Measurements from ENCODE around the gene PKNOX2.
A peak's percentile ranks its signal among the peaks of the same experiment; 100 is the strongest.
"Not testable (repeated sequence)": the region's sequence is repeated elsewhere in the genome, so short reads cannot be mapped to it uniquely, and the experiment has no call there.

The PKNOX2 gene

GRCh38 chr11:125211948-125212340 is 47.4 kb downstream of the PKNOX2 start:
- no peaks in the 10 kb centered on the region for H3K27me3 ChIP-seq (ENCODE audit: control insufficient read depth, insufficient read depth, low read length)

DNA sequence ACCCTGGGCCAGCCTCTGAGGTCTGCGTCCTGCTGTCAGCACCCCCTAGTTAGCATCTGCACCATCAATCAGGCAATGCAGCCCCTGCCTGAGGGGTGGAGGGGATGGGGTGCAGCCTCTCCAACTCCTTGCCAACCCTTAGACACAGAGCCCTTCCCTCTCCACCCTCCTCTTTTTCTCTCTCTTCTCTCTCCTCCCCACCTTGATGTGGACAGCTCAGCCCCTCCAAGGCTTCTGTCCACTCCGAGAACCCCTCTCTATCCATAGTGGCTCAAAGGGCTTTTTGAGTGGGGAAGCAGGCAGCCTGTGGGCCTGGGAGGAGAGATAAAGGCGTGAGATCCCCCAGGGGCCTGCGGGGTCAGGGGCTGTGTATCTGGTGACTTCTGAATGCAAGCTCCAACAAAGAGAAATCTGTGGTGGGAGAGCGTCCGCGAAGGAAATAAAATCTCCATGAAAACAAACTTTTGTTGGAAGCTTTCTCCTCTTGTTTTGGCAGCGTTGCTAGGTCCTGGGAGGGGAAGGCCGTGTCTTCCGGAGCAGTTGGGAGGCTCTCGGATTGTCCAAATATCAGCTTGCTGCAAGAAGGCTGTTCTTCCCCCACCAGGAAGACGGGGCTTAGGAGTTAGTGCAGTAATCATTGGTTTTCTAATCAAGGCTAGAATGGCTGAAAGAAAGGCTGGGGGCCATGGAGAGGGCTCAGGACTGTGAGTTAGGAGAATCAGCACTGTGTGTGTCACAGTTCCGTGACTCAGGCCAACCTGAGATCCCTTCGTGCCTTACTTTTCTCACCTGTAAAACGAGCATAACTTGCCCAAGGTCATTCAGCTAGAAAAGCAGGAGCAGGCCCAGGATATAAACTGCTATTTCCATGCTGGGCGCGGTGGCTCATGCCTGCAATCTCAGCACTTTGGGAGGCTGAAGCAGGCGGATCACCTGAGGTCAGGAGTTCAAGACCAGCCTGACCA is 50.3 kb downstream of the PKNOX2 start:
- peak overlapping the region; percentile 14 for H3K27ac ChIP-seq (ENCODE audit: low read length)
- no peaks in the 10 kb centered on the region for H3K36me3 ChIP-seq (ENCODE audit: control insufficient read depth, low read depth, low read length)
- H3K4me3 ChIP-seq (ENCODE audit: low read length), result no peak overlapping the region
- H3K9me3 ChIP-seq (ENCODE audit: control insufficient read depth, low read depth, low read length), result no peaks in the 10 kb centered on the region
- peaks cover 21% of the 10 kb centered on the region for H3K4me1 ChIP-seq (ENCODE audit: control insufficient read depth, low read depth, low read length)
- no peaks in the 10 kb centered on the region for H3K27me3 ChIP-seq (ENCODE audit: control insufficient read depth, insufficient read depth, low read length)
- H3K9ac ChIP-seq (ENCODE audit: low read length), result no peak overlapping the region

More at GRCh38 chr11:125211948-125212340, 47.4 kb downstream of the PKNOX2 start:
- Histone ChIP-seq H3K4me3 (ENCODE audit: low read length) (no peak overlapping the region), H3K4me1 (ENCODE audit: control insufficient read depth, low read depth, low read length) (peaks cover 19% of the 10 kb centered on the region), H3K9ac (ENCODE audit: low read length) (no peak overlapping the region), H3K36me3 (ENCODE audit: control insufficient read depth, low read depth, low read length) (no peaks in the 10 kb centered on the region), H3K27ac (ENCODE audit: low read length) (no peak overlapping the region), H3K9me3 (ENCODE audit: control insufficient read depth, low read depth, low read length) (no peaks in the 10 kb centered on the region)

GRCh38 chr11:125215976-125216375 is 51.4 kb downstream of the PKNOX2 start:
- no peak overlapping the region for H3K4me3 ChIP-seq (ENCODE audit: low read length)
- no peak overlapping the region for H3K27ac ChIP-seq (ENCODE audit: low read length)
- H3K9ac ChIP-seq (ENCODE audit: low read length), result no peak overlapping the region
- peaks cover 20% of the 10 kb centered on the region for H3K4me1 ChIP-seq (ENCODE audit: control insufficient read depth, low read depth, low read length)
- no peaks in the 10 kb centered on the region for H3K9me3 ChIP-seq (ENCODE audit: control insufficient read depth, low read depth, low read length)
- H3K27me3 ChIP-seq (ENCODE audit: control insufficient read depth, insufficient read depth, low read length), result no peaks in the 10 kb centered on the region
- H3K36me3 ChIP-seq (ENCODE audit: control insufficient read depth, low read depth, low read length), result no peaks in the 10 kb centered on the region

- Histone ChIP-seq H3K27me3 (ENCODE audit: control insufficient read depth, insufficient read depth, low read length) (no peaks in the 10 kb centered on the region), H3K27ac (ENCODE audit: low read length) (no peak overlapping the region), H3K9me3 (ENCODE audit: control insufficient read depth, low read depth, low read length) (no peaks in the 10 kb centered on the region), H3K36me3 (ENCODE audit: control insufficient read depth, low read depth, low read length) (no peaks in the 10 kb centered on the region), H3K9ac (ENCODE audit: low read length) (no peak overlapping the region), H3K4me1 (ENCODE audit: control insufficient read depth, low read depth, low read length) (peaks cover 20% of the 10 kb centered on the region), H3K4me3 (ENCODE audit: low read length) (no peak overlapping the region)
Observed at GRCh38 chr11:125218336-125218735, 53.8 kb downstream of the PKNOX2 start.

- Histone ChIP-seq H3K9me3 (ENCODE audit: control insufficient read depth, low read depth, low read length) (no peaks in the 10 kb centered on the region), H3K27ac (ENCODE audit: low read length) (no peak overlapping the region), H3K27me3 (ENCODE audit: control insufficient read depth, insufficient read depth, low read length) (no peaks in the 10 kb centered on the region), H3K4me3 (ENCODE audit: low read length) (no peak overlapping the region), H3K36me3 (ENCODE audit: control insufficient read depth, low read depth, low read length) (no peaks in the 10 kb centered on the region), H3K4me1 (ENCODE audit: control insufficient read depth, low read depth, low read length) (peaks cover 15% of the 10 kb centered on the region), H3K9ac (ENCODE audit: low read length) (no peak overlapping the region)
Observed at GRCh38 chr11:125221461-125221860, 56.9 kb downstream of the PKNOX2 start.

GRCh38 chr11:125222494-125222893 is 57.9 kb downstream of the PKNOX2 start:
- Histone ChIP-seq H3K9ac (ENCODE audit: low read length) (no peak overlapping the region), H3K27me3 (ENCODE audit: control insufficient read depth, insufficient read depth, low read length) (no peaks in the 10 kb centered on the region), H3K4me1 (ENCODE audit: control insufficient read depth, low read depth, low read length) (peaks cover 15% of the 10 kb centered on the region), H3K27ac (ENCODE audit: low read length) (no peak overlapping the region), H3K9me3 (ENCODE audit: control insufficient read depth, low read depth, low read length) (no peaks in the 10 kb centered on the region), H3K4me3 (ENCODE audit: low read length) (no peak overlapping the region), H3K36me3 (ENCODE audit: control insufficient read depth, low read depth, low read length) (no peaks in the 10 kb centered on the region)

DNA sequence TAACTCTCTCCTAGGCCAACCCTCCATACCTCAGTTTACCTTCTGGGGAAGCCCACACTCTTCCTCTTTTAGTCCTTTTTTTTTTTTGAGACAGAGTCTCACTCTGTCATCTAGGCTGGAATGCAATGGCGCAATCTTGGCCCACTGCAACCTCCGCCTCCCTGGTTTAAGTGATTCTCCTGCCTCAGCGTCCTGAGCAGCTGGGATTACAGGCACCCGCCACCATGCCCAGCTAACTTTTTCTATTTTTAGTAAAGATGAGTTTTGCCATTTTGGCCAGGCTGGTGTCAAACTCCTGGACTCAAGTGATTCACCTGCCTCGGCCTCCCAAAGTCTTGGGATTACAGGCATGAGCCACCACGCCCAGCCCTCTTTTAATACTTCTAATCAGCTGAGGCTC is 58.6 kb downstream of the PKNOX2 start:
- H3K27me3 ChIP-seq (ENCODE audit: control insufficient read depth, insufficient read depth, low read length); H3K27ac ChIP-seq (ENCODE audit: low read length); H3K4me3 ChIP-seq (ENCODE audit: low read length); H3K9ac ChIP-seq (ENCODE audit: low read length); H3K36me3 ChIP-seq (ENCODE audit: control insufficient read depth, low read depth, low read length); H3K9me3 ChIP-seq (ENCODE audit: control insufficient read depth, low read depth, low read length): not testable (repeated sequence)
- H3K4me1 ChIP-seq (ENCODE audit: control insufficient read depth, low read depth, low read length), result peaks cover 14% of the 10 kb centered on the region

- Histone ChIP-seq H3K4me3 (ENCODE audit: low read length) (no peak overlapping the region), H3K4me1 (ENCODE audit: control insufficient read depth, low read depth, low read length) (peaks cover 20% of the 10 kb centered on the region), H3K9ac (ENCODE audit: low read length) (no peak overlapping the region), H3K27me3 (ENCODE audit: control insufficient read depth, insufficient read depth, low read length) (no peaks in the 10 kb centered on the region), H3K9me3 (ENCODE audit: control insufficient read depth, low read depth, low read length) (no peaks in the 10 kb centered on the region), H3K36me3 (ENCODE audit: control insufficient read depth, low read depth, low read length) (no peaks in the 10 kb centered on the region), H3K27ac (ENCODE audit: low read length) (no peak overlapping the region)
Observed at GRCh38 chr11:125223901-125224361, 59.4 kb downstream of the PKNOX2 start.

- Histone ChIP-seq H3K9me3 (ENCODE audit: control insufficient read depth, low read depth, low read length) (no peaks in the 10 kb centered on the region), H3K4me1 (ENCODE audit: control insufficient read depth, low read depth, low read length) (peaks cover 26% of the 10 kb centered on the region), H3K36me3 (ENCODE audit: control insufficient read depth, low read depth, low read length) (no peaks in the 10 kb centered on the region), H3K27ac (ENCODE audit: low read length) (no peak overlapping the region), H3K9ac (ENCODE audit: low read length) (no peak overlapping the region), H3K4me3 (ENCODE audit: low read length) (no peak overlapping the region), H3K27me3 (ENCODE audit: control insufficient read depth, insufficient read depth, low read length) (no peaks in the 10 kb centered on the region)
Observed at GRCh38 chr11:125224391-125225021, 60.0 kb downstream of the PKNOX2 start.

DNA sequence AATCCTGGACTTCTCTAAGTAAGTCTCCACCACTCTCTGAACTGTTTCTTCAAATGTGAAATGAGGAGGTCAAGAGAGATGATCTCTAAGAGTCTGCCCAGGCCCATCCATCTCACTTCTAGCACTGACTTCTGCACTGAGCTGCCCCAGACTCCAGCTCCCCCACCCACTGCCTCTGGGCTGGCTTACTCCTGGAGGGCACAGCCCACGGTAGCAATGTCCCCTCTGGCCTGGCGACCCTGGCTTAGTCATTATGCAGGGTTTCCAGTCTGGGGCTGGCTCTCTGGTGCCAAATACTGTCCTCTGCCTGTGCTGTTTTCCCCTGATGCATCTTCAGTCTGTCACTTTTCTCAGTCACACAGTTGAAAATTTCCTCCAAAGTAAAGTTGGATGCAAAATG is 60.9 kb downstream of the PKNOX2 start:
- Histone ChIP-seq H3K4me1 (ENCODE audit: control insufficient read depth, low read depth, low read length) (peaks cover 26% of the 10 kb centered on the region), H3K36me3 (ENCODE audit: control insufficient read depth, low read depth, low read length) (no peaks in the 10 kb centered on the region), H3K9ac (ENCODE audit: low read length) (no peak overlapping the region), H3K4me3 (ENCODE audit: low read length) (no peak overlapping the region), H3K27me3 (ENCODE audit: control insufficient read depth, insufficient read depth, low read length) (no peaks in the 10 kb centered on the region), H3K9me3 (ENCODE audit: control insufficient read depth, low read depth, low read length) (no peaks in the 10 kb centered on the region), H3K27ac (ENCODE audit: low read length) (no peak overlapping the region)

GRCh38 chr11:125226031-125226430 is 61.5 kb downstream of the PKNOX2 start:
- Histone ChIP-seq H3K9me3 (ENCODE audit: control insufficient read depth, low read depth, low read length) (no peaks in the 10 kb centered on the region), H3K27ac (ENCODE audit: low read length) (no peak overlapping the region), H3K4me3 (ENCODE audit: low read length) (no peak overlapping the region), H3K27me3 (ENCODE audit: control insufficient read depth, insufficient read depth, low read length) (no peaks in the 10 kb centered on the region), H3K36me3 (ENCODE audit: control insufficient read depth, low read depth, low read length) (no peaks in the 10 kb centered on the region), H3K4me1 (ENCODE audit: control insufficient read depth, low read depth, low read length) (peaks cover 26% of the 10 kb centered on the region), H3K9ac (ENCODE audit: low read length) (no peak overlapping the region)

Measured in iPS-18a (cell line).